Pancreas (tissue), 10 donors: ENCODE results near the gene CASZ1. TPM values are rescaled to one million over a fixed set of nuclear protein-coding genes. Genes with fewer than 3 reads are reported as not detected.
A peak's percentile ranks its signal among the peaks of the same experiment; 100 is the strongest.

Experiments used
- ATAC-seq, 4 donors: fragments of 200-7000 bp; cut with Tn5 transposase; one replicate each; pipeline versions ENCODE4 v1.8.0 to v1.9.1; 2020; ENCODE audit warnings: mild to moderate bottlenecking in 4 of 4, moderate library complexity in 4 of 4
- DNase-seq, 6 donors: peaks; one replicate each; pipeline ENCODE4 v3.0.0-alpha.2; 2020
- FAIRE-seq: peaks from 2 replicates; lab custom pipeline; 2012; peaks lifted over from hg19 to GRCh38; lab: Jason Lieb, UNC
- H3K27ac ChIP-seq, 4 donors: fragments of 200-600 bp; sonication (generic); 1 replicate in 3 of 4; 2 replicates in 1 of 4; pipeline versions ENCODE4 v1.5.0 to v1.8.0; 2020
- H3K27me3 ChIP-seq, 4 donors: fragments of 200-600 bp; one replicate each; pipeline ENCODE4 v1.8.0; 2021
- H3K36me3 ChIP-seq, 3 donors: fragments of 200-600 bp; sonication (generic) in 1 of 3; one replicate each; pipeline versions ENCODE4 v1.5.0 to v1.8.0; 2020 to 2021
- H3K4me1 ChIP-seq, 3 donors: fragments of 200-600 bp; one replicate each; pipeline ENCODE4 v1.8.0; 2021
- H3K4me3 ChIP-seq, 4 donors: fragments of 200-600 bp; sonication (generic) in 2 of 4; one replicate each; pipeline versions ENCODE4 v1.5.0 to v1.8.0; 2020 to 2021
- H3K9me3 ChIP-seq, 4 donors: fragments of 200-600 bp; one replicate each; pipeline ENCODE4 v1.8.0; 2021
- CTCF ChIP-seq, 4 donors: fragments of 200-600 bp; sonication (generic) in 3 of 4; IDR thresholded peaks; one replicate each; pipeline versions ENCODE4 v1.5.0 to v1.8.0; 2021; ENCODE audit warnings: antibody characterized with exemption in 4 of 4
- WGBS, 2 donors: extraction: QIAGEN DNeasy Blood & Tissue Kit; methylation state at CpG; one replicate each; pipeline ENCODE4 v1.1.7; 2013; 5-methylcytosine and 5-hydroxymethylcytosine counted together
- intact Hi-C, 3 donors: fragments of 100-400 bp; cut with DNase I; formaldehyde crosslinking; loops; one replicate each; pipeline versions ENCODE4 v1.11.1 to v1.14.2; 2022
- polyA plus RNA-seq, 2 donors: library from polyadenylated mRNA; stranded (reverse); fragments of 200-250 nt; gene quantifications; one replicate each; pipeline ENCODE4 v1.2.3, GENCODE V29; 2013
- total RNA-seq, 6 donors: library from RNA; stranded (reverse); fragmentation: NEBNext Ultra II Directional in 4 of 6; extraction: Animal tissue kit (Norgen Biotek cat#: 25700) in 4 of 6; gene quantifications; one replicate each; pipeline versions ENCODE4 v1.2.1 to v1.2.4, GENCODE V29; 2021 to 2023
- donor health status: healthy with polysubstance abuse.
- donor health status: DM: no; HTN: no; CAD: no; lungs with moderate emphysema.
- donor health status: DM: no; HTN: no; CAD: no.
- donor health status: control.
- donor health status: control.
- donor health status: Bipolar disorder and iron deficiency.
- donor health status: DM: yes; HTN: yes; CAD: no.
- donor health status: DM: no; HTN: no; CAD: no.
- donor health status: DM: no; HTN: no; CAD: no.
- donor health status: DM: yes; HTN: yes; CAD: no.

CASZ1 gene
- total and polyA plus RNA-seq, 8 donors, result 6.7 to 18.9 (median 13.8) TPM

GRCh38 chr1:10620776-10621175, 175.7 kb downstream of the CASZ1 start:
- intact Hi-C loops, result no loop called here
- Histone ChIP-seq H3K9me3 (no peaks in the 10 kb centered on the region), H3K4me3 (no peak overlapping the region), H3K36me3 (no peaks in the 10 kb centered on the region), H3K27ac (no peak overlapping the region), H3K27me3 (no peaks in the 10 kb centered on the region), H3K4me1 (no peaks in the 10 kb centered on the region)
- 88 to 91% methylated on average over 12 of the region's 12 CpGs for WGBS, 2 donors
- DNase-seq (peak in 1 of 6 donors; percentile 21), ATAC-seq (no peak), FAIRE-seq (no peak)
- no peak for TF ChIP-seq CTCF (IDR thresholded peaks at IDR 0.05)

- DNase-seq, result peak in 2 of 6 donors; percentile 47 to 53
- 95% methylated on average over 23 of the region's 23 CpGs for WGBS, 2 donors
- intact Hi-C loops, result loop anchor here in 1 of 3 donors (10.0 kb wide), 1 partner anchor 73 kb away; no protein-coding TSS in a partner anchor
- no peaks in the 10 kb centered on the region for H3K4me1 ChIP-seq
- TF ChIP-seq CTCF (IDR thresholded peaks at IDR 0.05), result no peak
- H3K9me3 ChIP-seq, result no peaks in the 10 kb centered on the region
- no peak overlapping the region for H3K27ac ChIP-seq
- H3K27me3 ChIP-seq, result no peaks in the 10 kb centered on the region
- no peak overlapping the region for H3K4me3 ChIP-seq
- FAIRE-seq, result no peak
- no peaks in the 10 kb centered on the region for H3K36me3 ChIP-seq
- no peak for ATAC-seq
Observed at GRCh38 chr1:10617931-10618885, 178.2 kb downstream of the CASZ1 start.

- Histone ChIP-seq H3K27ac (no peak overlapping the region), H3K4me1 (no peaks in the 10 kb centered on the region), H3K27me3 (no peaks in the 10 kb centered on the region), H3K9me3 (no peaks in the 10 kb centered on the region), H3K4me3 (no peak overlapping the region), H3K36me3 (no peaks in the 10 kb centered on the region)
- DNase-seq (peak in 1 of 6 donors; percentile 39), FAIRE-seq (no peak), ATAC-seq (no peak)
- intact Hi-C loops, result loop anchor here in 1 of 3 donors (10.0 kb wide), 1 partner anchor 73 kb away; no protein-coding TSS in a partner anchor
- WGBS, 2 donors, result 93 to 95% methylated on average over 5 of the region's 5 CpGs
- TF ChIP-seq CTCF (IDR thresholded peaks at IDR 0.05), result no peak
Observed at GRCh38 chr1:10617318-10617717, 179.1 kb downstream of the CASZ1 start.

- intact Hi-C loops, result loop anchor here in 1 of 3 donors (10.0 kb wide), 1 partner anchor 72 kb away; no protein-coding TSS in a partner anchor
- DNase-seq, result peak in 1 of 6 donors; percentile 41
Observed at GRCh38 chr1:10616696-10617095, 179.8 kb downstream of the CASZ1 start.

More at GRCh38 chr1:10616696-10617095, 179.8 kb downstream of the CASZ1 start:
- no peaks in the 10 kb centered on the region for H3K4me1 ChIP-seq
- no peaks in the 10 kb centered on the region for H3K27me3 ChIP-seq
- TF ChIP-seq CTCF (IDR thresholded peaks at IDR 0.05), result no peak
- no peak overlapping the region for H3K27ac ChIP-seq
- ATAC-seq (no peak), FAIRE-seq (no peak)
- H3K36me3 ChIP-seq, result no peaks in the 10 kb centered on the region
- WGBS, 2 donors, result 96% methylated on average over 15 of the region's 15 CpGs
- no peak overlapping the region for H3K4me3 ChIP-seq
- no peaks in the 10 kb centered on the region for H3K9me3 ChIP-seq
